ENCODE data around the gene STYXL1.

The STYXL1 gene

DNA sequence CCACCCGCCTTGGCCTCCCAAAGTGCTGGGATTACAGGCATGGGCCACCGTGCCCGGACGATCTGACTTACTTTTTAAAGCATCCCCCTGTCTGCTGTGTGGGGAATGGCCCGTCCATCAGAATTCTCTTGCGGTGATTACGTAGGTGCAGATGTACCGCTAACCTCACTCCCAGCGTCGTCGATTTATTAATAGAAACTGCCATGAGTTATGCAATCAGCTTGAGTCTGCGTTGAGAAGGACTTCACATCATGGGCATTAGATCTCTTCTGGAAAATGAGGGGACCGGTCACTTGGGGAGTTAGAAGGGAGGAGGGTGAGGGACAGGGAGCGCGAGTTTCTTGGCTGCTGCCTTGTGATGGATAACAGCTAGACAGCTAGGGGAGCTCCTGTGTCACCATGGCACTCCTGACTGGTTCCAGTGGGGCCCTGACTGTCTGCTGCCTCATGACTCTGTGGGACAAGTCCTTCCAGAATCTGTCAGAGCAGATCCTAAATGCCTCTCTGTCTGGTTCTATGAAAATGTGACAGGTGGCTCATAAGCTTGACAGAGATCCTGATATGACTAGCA, 97.6 kb downstream of the STYXL1 start:
- TF ChIP-seq, protein P1, sequence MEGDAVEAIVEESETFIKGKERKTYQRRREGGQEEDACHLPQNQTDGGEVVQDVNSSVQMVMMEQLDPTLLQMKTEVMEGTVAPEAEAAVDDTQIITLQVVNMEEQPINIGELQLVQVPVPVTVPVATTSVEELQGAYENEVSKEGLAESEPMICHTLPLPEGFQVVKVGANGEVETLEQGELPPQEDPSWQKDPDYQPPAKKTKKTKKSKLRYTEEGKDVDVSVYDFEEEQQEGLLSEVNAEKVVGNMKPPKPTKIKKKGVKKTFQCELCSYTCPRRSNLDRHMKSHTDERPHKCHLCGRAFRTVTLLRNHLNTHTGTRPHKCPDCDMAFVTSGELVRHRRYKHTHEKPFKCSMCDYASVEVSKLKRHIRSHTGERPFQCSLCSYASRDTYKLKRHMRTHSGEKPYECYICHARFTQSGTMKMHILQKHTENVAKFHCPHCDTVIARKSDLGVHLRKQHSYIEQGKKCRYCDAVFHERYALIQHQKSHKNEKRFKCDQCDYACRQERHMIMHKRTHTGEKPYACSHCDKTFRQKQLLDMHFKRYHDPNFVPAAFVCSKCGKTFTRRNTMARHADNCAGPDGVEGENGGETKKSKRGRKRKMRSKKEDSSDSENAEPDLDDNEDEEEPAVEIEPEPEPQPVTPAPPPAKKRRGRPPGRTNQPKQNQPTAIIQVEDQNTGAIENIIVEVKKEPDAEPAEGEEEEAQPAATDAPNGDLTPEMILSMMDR (conservative IDR thresholded peaks at IDR 0.05) = no peak
- TF ChIP-seq ZFX (IDR thresholded peaks at IDR 0.05) = no peak
- no peak overlapping the region; the same call in 1 of the 2 replicates for H3K27ac ChIP-seq

DNA sequence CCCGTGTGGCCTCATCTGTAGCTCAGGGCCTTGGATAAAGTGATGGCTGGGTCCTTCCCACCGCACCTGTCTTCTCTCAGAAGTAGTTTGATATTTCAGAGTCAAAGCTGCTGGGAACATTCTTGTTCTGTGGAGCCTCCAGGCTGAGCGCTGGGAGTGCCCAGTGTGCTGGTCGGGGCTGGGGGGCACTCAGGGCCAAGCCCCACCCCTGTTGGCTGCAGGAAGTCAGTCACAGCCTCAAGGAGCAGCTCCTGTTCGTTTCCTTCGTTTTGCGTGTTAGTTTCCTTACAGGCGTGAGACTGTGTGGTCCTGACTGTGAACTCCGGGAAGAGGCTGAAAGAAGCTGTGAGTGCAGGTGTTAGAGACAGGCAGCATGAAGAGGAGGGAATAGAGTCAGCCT, 99.6 kb downstream of the STYXL1 start:
- no peak overlapping the region for H3K27ac ChIP-seq
- TF ChIP-seq ZFX (IDR thresholded peaks at IDR 0.05) = no peak
- TF ChIP-seq, protein P1 (conservative IDR thresholded peaks at IDR 0.05) = no peak

Measured in C4-2B (cell line).